ENCODE measurements around the gene USH1C. TPM values are rescaled to one million over a fixed set of nuclear protein-coding genes. Genes with fewer than 3 reads are reported as not detected.

Gene USH1C
- total RNA-seq (not detected), polyA plus RNA-seq (under 1 TPM in 1 of 3 donors, not detected in 2; 0.12 TPM)
- long read RNA-seq, donor 1, partial matches to known transcripts = 0 of 1 reads
- long read RNA-seq, donor 1, other reads (novel, unspliced or antisense) = 0 of 1 reads
- long read RNA-seq, donor 2 = 0 reads

GRCh38 chr11:17544181-17544622 lies at the start of gene USH1C:
USH1C (minus strand) TSS chr11:17544416; CDS start chr11:17544307, 109 bp downstream.
- Histone ChIP-seq H3K9me3 (no peaks in the 10 kb centered on the region), H3K4me3 (peak within 1 kb of the TSS in 4 of 8 donors; percentile 1 to 32 (median 8)), H3K27ac (no peak within 1 kb of the TSS), H3K36me3 (no peaks in the 10 kb centered on the region), H3K27me3 (replicated peaks in 1 of 7) (peaks cover 0 to 66% (median 25%) of the 10 kb centered on the region in 7 donors), H3K4me1 (peaks cover 0 to 7% (median 4%) of the 10 kb centered on the region in 6 donors)
- 6 to 13% (median 9%) methylated on average over 26 to 32 of the region's 32 CpGs for WGBS, 5 donors
- no peak for TF ChIP-seq POLR2AphosphoS5 (IDR thresholded peaks at IDR 0.05)
- no peak for TF ChIP-seq POLR2A (IDR thresholded peaks at IDR 0.05)
- TF ChIP-seq CTCF (IDR thresholded peaks at IDR 0.05 in 8 of 11, conservative IDR thresholded peaks at IDR 0.05 in 3 of 11) = no peak
- peak; percentile 73 for DNase-seq
- intact Hi-C loops (cut with DNase I; ENCODE audit: low total_unique reads) = no loop called here

GRCh38 chr11:17593466-17594245 lies 49.4 kb upstream of the USH1C start:
- Histone ChIP-seq H3K27me3 (replicated peaks in 1 of 7) (peaks cover 0 to 30% (median 0%) of the 10 kb centered on the region in 7 donors), H3K4me3 (no peak overlapping the region), H3K4me1 (no peaks in the 10 kb centered on the region), H3K36me3 (no peaks in the 10 kb centered on the region), H3K27ac (no peak overlapping the region), H3K9me3 (no peaks in the 10 kb centered on the region)
- 70 to 78% (median 72%) methylated on average over 8 to 9 of the region's 9 CpGs for WGBS, 5 donors
- DNase-seq = no peak
- intact Hi-C loops (cut with DNase I; ENCODE audit: low total_unique reads) = no loop called here
- TF ChIP-seq POLR2A (IDR thresholded peaks at IDR 0.05) (no peak), POLR2AphosphoS5 (IDR thresholded peaks at IDR 0.05) (no peak), CTCF (IDR thresholded peaks at IDR 0.05 in 8 of 11, conservative IDR thresholded peaks at IDR 0.05 in 3 of 11) (no peak)

GRCh38 chr11:17591293-17591692 lies 47.1 kb upstream of the USH1C start:
- 90 to 100% (median 92%) methylated on average over 2 to 11 of the region's 11 CpGs for WGBS, 5 donors

More at GRCh38 chr11:17591293-17591692, 47.1 kb upstream of the USH1C start:
- TF ChIP-seq POLR2AphosphoS5 (IDR thresholded peaks at IDR 0.05) = no peak
- no peak for TF ChIP-seq CTCF (IDR thresholded peaks at IDR 0.05 in 8 of 11, conservative IDR thresholded peaks at IDR 0.05 in 3 of 11)
- no peak for TF ChIP-seq POLR2A (IDR thresholded peaks at IDR 0.05)
- H3K36me3 ChIP-seq = no peaks in the 10 kb centered on the region
- H3K4me3 ChIP-seq = no peak overlapping the region
- intact Hi-C loops (cut with DNase I; ENCODE audit: low total_unique reads) = no loop called here
- H3K27me3 ChIP-seq (replicated peaks in 1 of 7) = peaks cover 0 to 29% (median 0%) of the 10 kb centered on the region in 7 donors
- H3K9me3 ChIP-seq = no peaks in the 10 kb centered on the region
- no peaks in the 10 kb centered on the region for H3K4me1 ChIP-seq
- H3K27ac ChIP-seq = no peak overlapping the region
- peak; percentile 56 for DNase-seq

Measured in spleen (tissue), 13 donors.